Uterus (tissue), 2 donors: ENCODE data around the gene BDH1.

Experiments
- CTCF ChIP-seq, 4 experiments: fragments of 200-600 bp in 2 of 4; fragments of 450-650 bp in 2 of 4; sonication (generic) in 2 of 4; IDR thresholded peaks; one replicate each; pipeline ENCODE4 v1.5.1; 2016 to 2019; ENCODE audit warnings: antibody characterized with exemption in 4 of 4, mild to moderate bottlenecking in 2 of 4, moderate library complexity in 1 of 4
- POLR2A ChIP-seq, 2 donors: fragments of 450-650 bp; IDR thresholded peaks; one replicate each; pipeline ENCODE4 v1.6.1; 2016; ENCODE audit warnings: antibody characterized with exemption in 2 of 2, mild to moderate bottlenecking in 1 of 2, moderate library complexity in 1 of 2

- TF ChIP-seq CTCF (IDR thresholded peaks at IDR 0.05) (no peak), POLR2A (IDR thresholded peaks at IDR 0.05) (no peak)
Observed at GRCh38 chr3:197495499-197495898, 60.3 kb downstream of the BDH1 start.
